K562 (cell line): Measurements from ENCODE around the gene SCG3. TPM values are rescaled to one million over a fixed set of nuclear protein-coding genes. Genes with fewer than 3 reads are reported as not detected.

Source experiments
- ATAC-seq: fragments of 200-7000 bp; cut with Tn5 transposase; 3 replicates; pipeline ENCODE4 v1.9.1; 2020; ENCODE audit warnings: moderate library complexity
- BruUV-seq: library from RNA; stranded (reverse); fragments of 400-500 nt; replicated peaks from 2 replicates; lab custom pipeline; 2021; lab: Mats Ljungman, UMichigan
- CTCF ChIA-PET: fragments of 300-600 bp; formaldehyde crosslinking; extraction: SDS; loops from one replicate; lab custom pipeline; 2021; ENCODE audit warnings: low intra/inter-chr PET ratio; lab: Yijun Ruan, JAX
- POLR2A ChIA-PET: fragments of 300-600, 350-650 bp; sonication (Branson Sonifier 250); formaldehyde crosslinking; extraction: SDS; loops from one replicate; lab custom pipeline; 2021; ENCODE audit warnings: antibody characterized with exemption, inconsistent platforms; lab: Yijun Ruan, JAX
- DNase-seq, 4 experiments: peaks; one replicate each; pipeline versions ENCODE4 v3.0.0 to v3.0.0-alpha.2; 2011 to 2018; ENCODE audit warnings: low spot score in 3 of 4, mixed read lengths in 3 of 4; ENCODE audit errors: extremely low read depth in 1 of 4
- FAIRE-seq: peaks from 2 replicates; lab custom pipeline; 2011; peaks lifted over from hg19 to GRCh38; lab: Jason Lieb, UNC
- H2AFZ ChIP-seq: 2 replicates; pipeline ENCODE4 v1.6.0; 2011; ENCODE audit warnings: low read depth, low read length, control low read depth, inconsistent platforms
- H3K27ac ChIP-seq: fragments of 200-600 bp; 3 replicates; pipeline ENCODE4 v1.8.0; 2011; ENCODE audit warnings: low read depth, mild to moderate bottlenecking, control low read depth, inconsistent platforms, low read length, moderate library complexity, mixed read lengths; ENCODE audit errors: extremely low read depth
- H3K27me3 ChIP-seq, 2 experiments: fragments of 300-600 bp in 1 of 2; 2 replicates in 1 of 2; 3 replicates in 1 of 2; pipeline versions ENCODE4 v1.6.0 to v1.8.0; 2011; ENCODE audit warnings: inconsistent platforms in 2 of 2, low read length in 2 of 2, mild to moderate bottlenecking in 1 of 2, mixed read lengths in 1 of 2, moderate library complexity in 1 of 2; ENCODE audit not compliant: control insufficient read depth in 2 of 2, insufficient read depth in 2 of 2
- H3K36me3 ChIP-seq: fragments of 300-600 bp; 3 replicates; pipeline ENCODE4 v1.8.0; 2011; ENCODE audit warnings: mild to moderate bottlenecking, low read length, inconsistent platforms; ENCODE audit not compliant: control insufficient read depth, insufficient read depth
- H3K4me1 ChIP-seq, 2 experiments: fragments of 200-600 bp in 1 of 2; replicated peaks in 1 of 2; 2 replicates in 1 of 2; 3 replicates in 1 of 2; pipeline versions ENCODE4 v1.5.1 to v1.8.0; 2011; ENCODE audit warnings: inconsistent platforms in 2 of 2, low read length in 2 of 2, mild to moderate bottlenecking in 1 of 2, mixed read lengths in 1 of 2, moderate library complexity in 1 of 2; ENCODE audit not compliant: control insufficient read depth in 2 of 2, insufficient read depth in 2 of 2
- H3K4me2 ChIP-seq: 2 replicates; pipeline ENCODE4 v1.6.1; 2011; ENCODE audit warnings: low read length, control low read depth, inconsistent platforms, mixed read lengths; ENCODE audit not compliant: insufficient read depth
- H3K4me3 ChIP-seq: fragments of 200-600 bp; sonication (generic), shearing (Covaris generic); 2 replicates; pipeline ENCODE4 v1.5.1; 2016; ENCODE audit warnings: control low read depth, inconsistent platforms
- H3K79me2 ChIP-seq: fragments of 200-600 bp; 3 replicates; pipeline ENCODE4 v1.8.0; 2011; ENCODE audit warnings: low read length, inconsistent platforms; ENCODE audit not compliant: control insufficient read depth, insufficient read depth
- H3K9ac ChIP-seq, 2 experiments: 2 replicates each; pipeline versions ENCODE4 v1.6.0 to v1.6.1; 2011; ENCODE audit warnings: low read depth in 2 of 2, low read length in 2 of 2, control low read depth in 1 of 2, inconsistent platforms in 1 of 2, mild to moderate bottlenecking in 1 of 2, mixed read lengths in 1 of 2; ENCODE audit not compliant: insufficient read depth in 1 of 2
- H3K9me1 ChIP-seq: one replicate; pipeline ENCODE4 v1.6.0; 2011; ENCODE audit warnings: inconsistent platforms, mild to moderate bottlenecking, low read length, moderate library complexity; ENCODE audit not compliant: control insufficient read depth, insufficient read depth
- H3K9me3 ChIP-seq: replicated peaks from 2 replicates; pipeline ENCODE4 v1.5.1; 2011; ENCODE audit warnings: low read depth, low read length, inconsistent platforms; ENCODE audit not compliant: control insufficient read depth, insufficient read depth
- H4K20me1 ChIP-seq: replicated peaks from 2 replicates; pipeline ENCODE4 v1.6.1; 2011; ENCODE audit warnings: low read length, inconsistent platforms, mixed read lengths; ENCODE audit not compliant: control insufficient read depth, insufficient read depth
- ARID2 ChIP-seq: fragments of 450-650 bp; IDR thresholded peaks from 2 replicates; pipeline ENCODE4 v1.6.1; 2017; ENCODE audit warnings: antibody characterized with exemption, mild to moderate bottlenecking
- DMBX1 ChIP-seq: fragments of 250-450 bp; sonication (Bioruptor Pico); IDR thresholded peaks from 2 replicates; pipeline ENCODE4 v1.8.0; 2022; ENCODE audit warnings: inconsistent platforms, mild to moderate bottlenecking, moderate library complexity, borderline replicate concordance
- EGR1 ChIP-seq: fragments of 450-650 bp; conservative IDR thresholded peaks from 2 replicates; pipeline ENCODE4 v1.6.1; 2017; ENCODE audit warnings: mild to moderate bottlenecking
- ETS2 ChIP-seq: IDR thresholded peaks from 2 replicates; pipeline ENCODE4 v1.6.1; 2016; ENCODE audit warnings: borderline replicate concordance, missing genetic modification characterization, mild to moderate bottlenecking, moderate library complexity, missing compliant biosample characterization; ENCODE audit not compliant: poor library complexity, severe bottlenecking
- MAFK ChIP-seq: IDR thresholded peaks from 2 replicates; pipeline ENCODE4 v1.6.1; 2011; ENCODE audit warnings: low read length, improper control_type of control experiment
- MAX ChIP-seq: sonication (generic); formaldehyde crosslinking; IDR thresholded peaks from 2 replicates; pipeline ENCODE4 v1.9.0; 2022; ENCODE audit warnings: mild to moderate bottlenecking, missing genetic modification reagents
- MAZ ChIP-seq, 2 experiments: fragments of 450-650 bp in 1 of 2; sonication (generic) in 1 of 2; formaldehyde crosslinking; IDR thresholded peaks in 1 of 2; conservative IDR thresholded peaks in 1 of 2; 2 replicates each; pipeline versions ENCODE4 v1.4.0 to v1.5.0; 2020; ENCODE audit warnings: mild to moderate bottlenecking in 1 of 2, missing genetic modification reagents in 1 of 2
- NFIC ChIP-seq: fragments of 450-650 bp; IDR thresholded peaks from 2 replicates; pipeline ENCODE4 v1.6.1; 2017; ENCODE audit warnings: mild to moderate bottlenecking, inconsistent platforms
- PHF8 ChIP-seq: fragments of 200-600 bp; sonication (generic); IDR thresholded peaks from 2 replicates; pipeline ENCODE4 v1.6.1; 2012; ENCODE audit warnings: mixed run types, mild to moderate bottlenecking, inconsistent platforms, low read length, moderate library complexity, borderline replicate concordance
- YY1 ChIP-seq, 3 experiments: IDR thresholded peaks; 2 replicates each; pipeline ENCODE4 v1.6.1; 2011; ENCODE audit warnings: low read length in 2 of 3, mild to moderate bottlenecking in 2 of 3, moderate library complexity in 2 of 3, borderline replicate concordance in 1 of 3, control low read depth in 1 of 3, low read depth in 1 of 3; ENCODE audit not compliant: insufficient read depth in 3 of 3, insufficient replicate concordance in 2 of 3, control insufficient read depth in 1 of 3, insufficient read length in 1 of 3; ENCODE audit errors: extremely low read depth in 1 of 3
- WGBS: fragments of 100-300 bp; shearing (Covaris generic); methylation state at CpG from one replicate; pipeline ENCODE4 v1.1.6; 2016; ENCODE audit warnings: low coverage, mixed read lengths; ENCODE audit not compliant: insufficient coverage; ENCODE audit errors: missing lambda C conversion rate; 5-methylcytosine and 5-hydroxymethylcytosine counted together
- in situ Hi-C: fragments of 300-500 bp; cut with MboI; formaldehyde crosslinking; loops from 4 replicates; pipeline ENCODE4 v1.15.0; 2018; ENCODE audit warnings: inconsistent platforms, mixed read lengths
- intact Hi-C: fragments of 100-400 bp; cut with micrococcal nuclease; formaldehyde crosslinking; loops from 2 replicates; pipeline ENCODE4 v1.14.2; 2022
- polyA plus RNA-seq, 8 experiments: library from polyadenylated mRNA; depleted of rRNA in 4 of 8; stranded (reverse) in 5 of 8; unstranded in 3 of 8; fragments of >200 nt; fragmentation: Nextera tagmentation in 2 of 8; fragmentation: Illumina TruSeq in 1 of 8; extraction: Ambion mirVana in 2 of 8; extraction: Trizol in 1 of 8; gene quantifications; 2 replicates each; pipeline versions ENCODE4 v1.2.1 to v1.2.3, GENCODE V29; 2011 to 2014; ENCODE audit warnings: inconsistent platforms in 1 of 8, missing spikeins in 1 of 8
- total RNA-seq, 7 experiments: library from RNA; depleted of rRNA in 6 of 7; stranded (reverse); fragments of >200 nt in 6 of 7; fragmentation: Illumina TruSeq in 2 of 7; extraction: Trizol in 2 of 7; gene quantifications; 2 replicates each; pipeline versions ENCODE4 v1.2.1 to v1.2.3, GENCODE V29; 2011 to 2021; ENCODE audit warnings: low replicate concordance in 1 of 7

The SCG3 gene
- total and polyA plus RNA-seq, 9 of the 15 experiments (the other 6 are each of a cell fraction or from before 2014, with no cell fraction given): 13.0 to 43.8 (median 21.0) TPM

DNA sequence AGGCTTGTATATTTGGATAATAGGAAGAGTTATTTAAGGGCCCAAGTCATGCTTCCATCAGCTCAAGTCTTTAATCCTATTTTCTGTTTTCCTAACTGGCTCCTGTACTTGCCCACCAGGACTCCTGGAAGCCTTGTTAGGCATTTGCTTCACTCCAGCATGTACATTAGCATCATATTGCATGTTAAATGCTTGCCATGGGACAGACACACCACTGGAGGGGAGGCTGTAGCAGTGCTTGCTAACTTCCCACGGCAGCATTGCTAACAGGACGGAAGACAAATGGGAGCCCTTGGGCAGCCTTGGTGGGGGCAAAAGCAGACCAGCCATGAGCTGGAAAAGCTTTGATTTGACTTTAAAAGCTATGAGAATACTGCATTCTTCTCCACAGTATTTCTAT is 76.1 kb downstream of the SCG3 start (continued):
- no peak for TF ChIP-seq PHF8
- TF ChIP-seq MAZ (CRISPR knock-in tag; conservative IDR thresholded peaks at IDR 0.05 in 1 of 2, IDR thresholded peaks at IDR 0.05 in 1 of 2): no peak
- TF ChIP-seq ETS2 (tag): no peak
- no peak for TF ChIP-seq MAFK
- no peak for TF ChIP-seq MAX (CRISPR knock-in tag)
- no peak for TF ChIP-seq ARID2
- no peak for TF ChIP-seq EGR1
- no peak for TF ChIP-seq DMBX1 (CRISPR knock-in tag)

GRCh38 chr15:51758645-51759044 is 77.3 kb downstream of the SCG3 start:
- Histone ChIP-seq H3K4me3 (no peak overlapping the region), H3K36me3 (no peaks in the 10 kb centered on the region; the same call in 1 of the 3 replicates), H3K4me1 (peaks cover 4 to 15% of the 10 kb centered on the region in 2 experiments; a peak in 4 of 5 replicates), H2AFZ (no peak overlapping the region), H3K9ac (peak overlapping the region in 1 of 2 experiments; percentile 18; a peak in 1 of 4 replicates), H3K79me2 (no peaks in the 10 kb centered on the region), H4K20me1 (no peaks in the 10 kb centered on the region), H3K4me2 (no peak overlapping the region), H3K27ac (no peak overlapping the region), H3K9me3 (no peaks in the 10 kb centered on the region), H3K9me1 (no peaks in the 10 kb centered on the region), H3K27me3 (no peaks in the 10 kb centered on the region)
- ATAC-seq: no peak
- POLR2A ChIA-PET: interaction anchor here (1.2 to 1.4 kb wide), 2 partner anchors 9 to 11 kb away, joined by 3 read pairs; no protein-coding TSS in a partner anchor
- intact Hi-C loops (no loop called here), in situ Hi-C loops (no loop called here)
- peak in 2 of 4 experiments; percentile 16 to 28 for DNase-seq
- WGBS: 8% methylated on average over 1 of the region's 1 CpG
- TF ChIP-seq YY1 (IDR thresholded peaks at IDR 0.05; ENCODE audit: borderline replicate concordance in 1 of 3, control insufficient read depth in 1 of 3, extremely low read depth in 1 of 3, insufficient read depth in 3 of 3, insufficient read length in 1 of 3, insufficient replicate concordance in 2 of 3, low read depth in 1 of 3, low read length in 2 of 3): no peak
- peak; percentile 64 for TF ChIP-seq NFIC
- BruUV-seq: no TSS peak
- CTCF ChIA-PET: no interaction called here
- no peak for FAIRE-seq
